ENCODE measurements around the gene MRPL4.
A peak's percentile ranks its signal among the peaks of the same experiment; 100 is the strongest.
"Not testable (repeated sequence)": the region's sequence is repeated elsewhere in the genome, so short reads cannot be mapped to it uniquely, and the experiment has no call there.

The MRPL4 gene

DNA sequence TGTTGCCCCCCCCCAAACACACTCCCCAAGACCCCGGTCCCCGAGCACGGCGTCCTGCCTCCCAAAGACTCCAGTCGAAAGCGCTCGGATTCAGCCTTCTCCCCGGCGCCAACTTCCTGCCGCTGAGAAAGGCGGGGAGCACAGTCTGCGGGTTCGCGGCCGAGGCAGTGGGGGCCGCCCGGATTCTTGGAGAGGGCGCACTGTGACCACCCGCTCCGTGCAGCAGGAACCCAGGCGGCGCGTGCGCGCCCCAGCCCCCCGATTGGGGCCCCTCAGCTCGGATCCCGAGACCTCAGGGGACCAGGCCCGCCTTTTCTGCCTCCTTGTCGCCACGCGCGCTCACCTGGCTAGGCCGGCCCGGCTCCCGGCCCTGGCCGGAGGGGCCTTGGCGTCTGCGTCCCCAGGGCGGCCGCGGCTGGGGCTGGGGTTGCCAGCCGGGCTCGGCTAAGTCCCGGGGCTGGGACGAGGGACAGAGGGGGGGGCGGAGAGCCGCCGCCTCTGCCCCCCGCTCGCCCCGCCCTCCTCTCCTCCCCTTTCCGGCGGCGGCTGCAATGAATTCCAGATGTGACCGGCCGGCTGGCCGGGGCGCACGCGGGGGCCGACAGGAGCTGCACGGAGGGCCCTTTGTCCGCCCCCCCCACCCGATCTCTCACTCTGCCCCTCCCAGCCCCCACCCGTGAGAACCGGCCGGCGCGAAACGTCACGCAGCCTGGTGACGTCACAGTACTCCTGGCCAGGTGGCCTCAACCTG, 21.0 kb upstream of the MRPL4 start, which contains the start of gene S1PR2:
Gene S1PR2, minus strand, starts transcription at position 471 of the 751 bp plus-strand sequence. CDS start 6,426 bp downstream, outside the sequence.
- Histone ChIP-seq H3K27me3 (ENCODE audit: low read depth, low read length) (no peaks in the 10 kb centered on the region), H3K4me3 (ENCODE audit: low read depth in 1 of 2, low read length in 2 of 2) (peak within 1 kb of the TSS; percentile 65 to 88), H3K27ac (ENCODE audit: low read length) (peak within 1 kb of the TSS; percentile 16), H3K4me1 (ENCODE audit: control insufficient read depth in 1 of 2, insufficient read depth in 2 of 2, low read length in 2 of 2) (peaks cover 7 to 28% of the 10 kb centered on the region in 2 donors), H3K9me3 (ENCODE audit: control insufficient read depth in 1 of 2, low read length in 2 of 2) (no peaks in the 10 kb centered on the region), H3K36me3 (ENCODE audit: control insufficient read depth in 1 of 2, insufficient read depth in 2 of 2, low read length in 2 of 2) (no peaks in the 10 kb centered on the region)

DNA sequence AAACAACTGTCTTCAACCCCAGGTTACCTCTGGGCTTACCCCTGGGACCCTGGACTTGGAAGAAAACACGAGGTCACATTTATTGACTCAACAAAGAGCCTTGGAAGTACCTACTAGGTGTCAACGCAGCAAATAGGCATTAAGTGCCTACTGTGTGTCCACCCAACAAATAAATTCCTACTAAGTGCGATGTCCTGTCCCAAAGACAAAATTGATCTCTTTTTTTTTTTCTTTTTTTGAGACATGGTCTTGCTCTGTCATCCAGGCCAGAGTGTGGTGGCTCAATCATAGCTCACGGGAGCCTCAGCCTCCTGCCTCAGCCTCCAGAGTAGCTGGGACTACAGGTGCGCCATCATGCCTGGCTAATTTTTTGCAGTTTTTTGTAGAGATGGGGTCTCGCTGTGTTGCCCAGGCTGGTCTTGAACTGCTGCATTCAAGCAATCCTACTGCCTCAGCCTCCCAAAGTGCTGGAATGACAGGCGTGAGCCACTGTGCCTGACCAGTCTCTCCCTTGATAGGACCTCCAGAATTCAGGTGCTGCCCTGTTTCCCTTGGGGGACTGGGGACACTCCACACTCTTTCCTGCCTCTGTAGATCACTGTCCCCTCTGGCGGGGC, 20.3 kb upstream of the MRPL4 start:
- H3K4me3 ChIP-seq (ENCODE audit: low read depth in 1 of 2, low read length in 2 of 2): peak overlapping the region in 1 of 2 donors; percentile 88
- H3K27ac ChIP-seq (ENCODE audit: low read length): no peak overlapping the region

DNA sequence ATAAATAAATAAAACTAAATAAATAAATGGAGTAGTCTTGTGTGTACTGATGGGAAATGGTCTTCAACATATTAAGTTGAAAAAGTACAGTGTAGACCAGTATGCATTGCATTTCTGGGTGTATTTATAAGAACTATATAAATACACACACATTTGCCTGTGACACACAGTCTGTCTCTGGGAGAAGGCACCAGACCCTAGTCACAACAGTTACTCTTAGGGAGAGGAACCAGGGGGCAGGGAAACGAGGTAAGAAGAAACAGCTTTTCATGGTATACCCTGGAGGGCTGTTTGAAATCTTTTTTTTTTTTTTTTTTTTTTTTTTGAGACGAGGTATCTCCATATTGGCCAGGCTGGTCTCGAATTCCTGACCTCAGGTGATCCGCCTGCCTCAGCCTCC, 18.1 kb upstream of the MRPL4 start:
- Histone ChIP-seq H3K4me1 (ENCODE audit: control insufficient read depth in 1 of 2, insufficient read depth in 2 of 2, low read length in 2 of 2) (peaks cover 3 to 11% of the 10 kb centered on the region in 2 donors), H3K9me3 (ENCODE audit: control insufficient read depth in 1 of 2, low read length in 2 of 2) (no peaks in the 10 kb centered on the region), H3K27me3 (ENCODE audit: low read depth, low read length) (no peaks in the 10 kb centered on the region), H3K36me3 (ENCODE audit: control insufficient read depth in 1 of 2, insufficient read depth in 2 of 2, low read length in 2 of 2) (no peaks in the 10 kb centered on the region), H3K27ac (ENCODE audit: low read length) (no peak overlapping the region), H3K4me3 (ENCODE audit: low read depth in 1 of 2, low read length in 2 of 2) (no peak overlapping the region)

More for the DNA sequence above, 20.3 kb upstream of the MRPL4 start:
- peaks cover 7 to 25% of the 10 kb centered on the region in 2 donors for H3K4me1 ChIP-seq (ENCODE audit: control insufficient read depth in 1 of 2, insufficient read depth in 2 of 2, low read length in 2 of 2)
- no peaks in the 10 kb centered on the region for H3K27me3 ChIP-seq (ENCODE audit: low read depth, low read length)
- H3K9me3 ChIP-seq (ENCODE audit: control insufficient read depth in 1 of 2, low read length in 2 of 2): no peaks in the 10 kb centered on the region
- no peaks in the 10 kb centered on the region for H3K36me3 ChIP-seq (ENCODE audit: control insufficient read depth in 1 of 2, insufficient read depth in 2 of 2, low read length in 2 of 2)

DNA sequence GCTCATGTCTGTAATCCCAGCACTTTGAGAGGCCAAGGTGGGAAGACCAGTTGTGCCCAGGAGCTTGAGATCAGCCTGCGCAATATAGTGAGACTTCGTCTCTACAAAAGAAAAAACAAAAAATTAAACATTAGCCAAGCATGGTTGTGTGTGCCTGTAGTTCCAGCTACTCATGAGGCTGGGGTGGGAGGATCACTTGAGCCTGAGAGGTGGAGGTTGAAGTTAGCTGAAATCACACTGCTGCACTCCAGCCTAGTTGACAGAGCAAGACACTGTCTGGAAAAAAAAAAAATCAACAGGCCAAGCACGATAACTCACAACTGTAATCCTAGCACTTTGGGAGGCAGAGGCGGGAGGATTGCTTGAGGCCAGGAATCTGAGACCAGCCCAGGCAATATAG, 17.0 kb upstream of the MRPL4 start:
- Histone ChIP-seq H3K27me3 (ENCODE audit: low read depth, low read length) (no peaks in the 10 kb centered on the region), H3K36me3 (ENCODE audit: control insufficient read depth in 1 of 2, insufficient read depth in 2 of 2, low read length in 2 of 2) (no peaks in the 10 kb centered on the region), H3K4me3 (ENCODE audit: low read depth in 1 of 2, low read length in 2 of 2) (no peak overlapping the region), H3K27ac (ENCODE audit: low read length) (no peak overlapping the region), H3K4me1 (ENCODE audit: control insufficient read depth in 1 of 2, insufficient read depth in 2 of 2, low read length in 2 of 2) (peaks cover 3 to 5% of the 10 kb centered on the region in 2 donors), H3K9me3 (ENCODE audit: control insufficient read depth in 1 of 2, low read length in 2 of 2) (no peaks in the 10 kb centered on the region)

DNA sequence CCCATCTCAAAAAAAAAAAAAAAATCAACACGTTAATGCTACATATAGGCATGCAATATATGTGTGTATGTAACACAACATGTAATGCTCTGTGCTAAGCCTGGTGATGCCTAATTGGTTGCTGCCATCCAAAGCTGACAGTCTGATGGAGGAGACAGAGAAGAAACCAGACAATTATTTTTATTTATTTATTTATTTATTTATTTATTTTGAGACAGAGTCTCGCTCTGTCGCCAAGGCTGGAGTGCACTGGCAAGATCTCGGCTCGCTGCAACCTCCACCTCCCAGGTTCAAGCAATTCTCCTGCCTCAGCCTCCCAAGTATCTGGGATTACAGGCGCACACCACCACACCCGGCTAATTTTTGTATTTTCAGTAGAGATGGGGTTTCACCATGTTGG, 16.6 kb upstream of the MRPL4 start:
- not testable (repeated sequence) for H3K27me3 ChIP-seq (ENCODE audit: low read depth, low read length); H3K36me3 ChIP-seq (ENCODE audit: control insufficient read depth in 1 of 2, insufficient read depth in 2 of 2, low read length in 2 of 2); H3K4me3 ChIP-seq (ENCODE audit: low read depth in 1 of 2, low read length in 2 of 2); H3K9me3 ChIP-seq (ENCODE audit: control insufficient read depth in 1 of 2, low read length in 2 of 2); H3K27ac ChIP-seq (ENCODE audit: low read length); H3K4me1 ChIP-seq (ENCODE audit: control insufficient read depth in 1 of 2, insufficient read depth in 2 of 2, low read length in 2 of 2)

DNA sequence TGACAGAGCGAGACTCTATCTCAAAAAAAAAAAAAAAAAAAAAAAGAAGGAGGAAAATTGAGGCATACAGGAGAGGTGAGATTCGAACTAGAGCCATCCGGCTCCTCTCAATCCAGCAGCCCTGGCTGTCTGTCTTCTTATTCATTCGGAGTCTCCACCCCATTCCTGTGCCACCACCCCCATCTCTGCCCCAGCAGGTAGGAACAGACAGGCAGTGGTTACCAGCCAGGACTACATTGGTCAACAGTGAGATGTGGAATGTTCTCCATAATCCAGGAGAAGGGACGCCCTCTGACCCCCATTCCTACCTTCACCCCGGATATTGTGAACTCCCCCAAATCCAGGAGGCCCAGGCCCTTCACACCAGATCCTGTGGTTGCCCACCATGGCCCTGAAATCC, 14.3 kb upstream of the MRPL4 start:
- H3K36me3 ChIP-seq (ENCODE audit: control insufficient read depth in 1 of 2, insufficient read depth in 2 of 2, low read length in 2 of 2): no peaks in the 10 kb centered on the region

DNA sequence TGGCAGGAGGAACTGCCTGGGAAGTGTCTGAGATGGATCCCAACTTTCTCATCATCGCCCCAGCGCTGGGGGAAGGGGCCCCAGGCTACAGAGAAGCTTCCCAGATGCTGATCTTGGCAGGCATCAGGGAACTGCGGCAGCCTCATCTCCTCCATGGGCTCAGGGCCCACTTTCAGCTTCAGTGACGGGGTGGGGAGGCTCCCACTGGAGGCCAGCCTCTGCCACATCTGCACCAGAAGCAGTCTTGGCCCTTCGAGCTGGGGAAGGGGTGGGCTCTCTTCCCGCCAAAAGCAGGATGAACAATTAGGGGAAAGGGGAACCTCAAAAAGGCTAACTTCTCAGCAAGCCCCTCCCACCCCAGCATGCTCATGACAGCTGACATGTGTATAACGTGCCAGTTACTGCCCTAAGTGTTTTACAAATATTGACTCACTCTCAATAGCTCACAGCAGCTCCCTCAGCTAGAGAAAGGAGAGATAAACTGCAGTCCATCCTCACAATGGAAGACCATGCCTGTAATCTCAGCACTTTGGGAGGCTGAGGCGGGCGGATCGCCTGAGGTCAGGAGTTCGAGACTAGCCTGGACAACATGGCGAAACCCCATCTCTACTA, 13.7 kb upstream of the MRPL4 start:
- Histone ChIP-seq H3K9me3 (ENCODE audit: control insufficient read depth in 1 of 2, low read length in 2 of 2) (no peaks in the 10 kb centered on the region), H3K36me3 (ENCODE audit: control insufficient read depth in 1 of 2, insufficient read depth in 2 of 2, low read length in 2 of 2) (no peaks in the 10 kb centered on the region), H3K4me1 (ENCODE audit: control insufficient read depth in 1 of 2, insufficient read depth in 2 of 2, low read length in 2 of 2) (peaks cover 0 to 3% of the 10 kb centered on the region in 2 donors), H3K27ac (ENCODE audit: low read length) (no peak overlapping the region), H3K27me3 (ENCODE audit: low read depth, low read length) (no peaks in the 10 kb centered on the region), H3K4me3 (ENCODE audit: low read depth in 1 of 2, low read length in 2 of 2) (no peak overlapping the region)

More for the DNA sequence above, 14.3 kb upstream of the MRPL4 start:
- H3K9me3 ChIP-seq (ENCODE audit: control insufficient read depth in 1 of 2, low read length in 2 of 2): no peaks in the 10 kb centered on the region
- H3K27ac ChIP-seq (ENCODE audit: low read length): no peak overlapping the region
- H3K27me3 ChIP-seq (ENCODE audit: low read depth, low read length): no peaks in the 10 kb centered on the region
- peaks cover 0 to 3% of the 10 kb centered on the region in 2 donors for H3K4me1 ChIP-seq (ENCODE audit: control insufficient read depth in 1 of 2, insufficient read depth in 2 of 2, low read length in 2 of 2)
- no peak overlapping the region for H3K4me3 ChIP-seq (ENCODE audit: low read depth in 1 of 2, low read length in 2 of 2)

DNA sequence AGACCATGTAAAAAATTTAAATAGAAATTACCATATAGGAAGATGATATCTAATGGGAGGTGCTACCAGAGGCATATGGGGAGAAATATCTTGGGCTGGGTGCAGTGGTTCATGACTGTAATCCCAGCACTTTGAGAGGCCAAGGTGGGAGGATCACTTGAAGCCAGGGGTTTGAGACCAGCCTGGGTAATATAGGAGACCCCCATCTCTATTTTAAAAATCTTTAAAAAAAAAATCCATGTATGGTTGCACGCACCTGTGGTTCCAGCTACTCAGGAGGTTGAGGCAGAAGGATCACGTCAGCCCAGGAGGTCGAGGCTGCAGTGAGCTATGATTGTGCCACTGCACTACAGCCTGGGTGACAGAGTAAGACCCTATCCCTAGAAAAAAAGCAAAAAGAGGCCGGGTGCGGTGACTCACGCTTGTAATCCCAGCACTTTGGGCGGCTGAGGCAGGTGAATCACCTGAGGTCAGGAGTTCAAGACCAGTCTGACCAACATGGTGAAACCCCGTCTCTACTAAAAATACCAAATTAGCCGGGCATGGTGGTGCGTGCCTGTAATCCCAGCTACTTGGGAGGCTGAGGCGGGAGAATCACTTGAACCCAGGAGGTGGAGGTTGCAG, 10.1 kb upstream of the MRPL4 start:
- H3K36me3 ChIP-seq (ENCODE audit: control insufficient read depth in 1 of 2, insufficient read depth in 2 of 2, low read length in 2 of 2); H3K27me3 ChIP-seq (ENCODE audit: low read depth, low read length); H3K4me1 ChIP-seq (ENCODE audit: control insufficient read depth in 1 of 2, insufficient read depth in 2 of 2, low read length in 2 of 2); H3K4me3 ChIP-seq (ENCODE audit: low read depth in 1 of 2, low read length in 2 of 2); H3K27ac ChIP-seq (ENCODE audit: low read length); H3K9me3 ChIP-seq (ENCODE audit: control insufficient read depth in 1 of 2, low read length in 2 of 2): not testable (repeated sequence)

DNA sequence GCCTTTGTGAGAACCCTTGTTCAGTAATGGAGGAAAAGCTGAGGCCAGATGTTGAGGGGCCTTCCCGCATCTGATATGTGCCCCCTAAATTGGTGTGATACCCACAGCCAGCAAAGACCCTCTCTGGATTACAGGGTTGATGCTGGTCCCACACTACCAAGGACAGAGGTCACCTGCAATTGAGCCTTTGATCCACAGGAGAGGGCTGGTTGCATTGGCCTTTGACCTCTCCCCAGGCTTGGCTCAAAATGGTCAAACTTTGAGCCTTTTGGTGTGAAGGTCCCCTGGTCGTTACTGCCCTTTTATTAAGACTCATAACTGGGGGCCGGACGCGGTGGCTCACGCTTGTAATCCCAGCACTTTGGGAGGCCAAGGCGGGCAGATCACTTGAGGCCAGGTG, 8.4 kb upstream of the MRPL4 start:
- Histone ChIP-seq H3K4me3 (ENCODE audit: low read depth in 1 of 2, low read length in 2 of 2) (no peak overlapping the region), H3K27me3 (ENCODE audit: low read depth, low read length) (no peaks in the 10 kb centered on the region)

DNA sequence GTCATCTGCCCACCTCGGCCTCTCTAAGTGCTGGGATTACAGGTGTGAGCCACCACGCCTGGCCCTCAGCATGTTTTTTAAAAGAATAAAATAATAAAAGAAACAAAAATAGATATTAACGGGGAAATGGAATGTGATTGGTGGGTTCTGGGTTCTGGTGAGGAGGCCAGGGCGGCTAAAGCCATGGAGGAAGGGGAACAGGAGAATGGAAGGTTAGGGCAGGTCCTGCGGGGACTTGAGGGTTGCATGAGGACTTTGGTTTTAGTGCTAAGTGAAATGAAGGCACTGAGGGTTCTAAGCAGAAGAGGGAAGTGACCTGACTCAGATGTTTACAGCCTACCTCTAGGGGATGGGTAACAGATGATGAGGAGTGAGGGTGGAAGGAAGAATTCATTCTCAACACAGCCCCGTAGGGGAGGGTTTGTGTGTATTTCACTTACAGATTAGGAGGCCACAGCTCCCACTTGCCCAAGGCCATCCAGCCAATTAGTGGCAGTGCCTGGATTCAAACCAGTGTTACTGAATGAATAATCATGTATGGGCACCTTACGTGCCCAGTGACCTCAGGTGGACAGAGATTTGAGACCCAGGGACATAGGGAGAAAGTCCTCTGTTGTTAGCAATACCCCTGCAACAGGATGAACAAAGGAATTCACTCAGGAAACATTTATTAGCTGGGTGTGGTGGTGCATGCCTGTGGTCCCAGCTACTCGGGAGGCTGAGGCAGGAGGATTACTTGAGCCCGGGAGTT, 6.7 kb upstream of the MRPL4 start:
- H3K27ac ChIP-seq (ENCODE audit: low read length): no peak overlapping the region
- H3K9me3 ChIP-seq (ENCODE audit: control insufficient read depth in 1 of 2, low read length in 2 of 2): no peaks in the 10 kb centered on the region
- H3K4me1 ChIP-seq (ENCODE audit: control insufficient read depth in 1 of 2, insufficient read depth in 2 of 2, low read length in 2 of 2): no peaks in the 10 kb centered on the region
- H3K36me3 ChIP-seq (ENCODE audit: control insufficient read depth in 1 of 2, insufficient read depth in 2 of 2, low read length in 2 of 2): no peaks in the 10 kb centered on the region
- H3K4me3 ChIP-seq (ENCODE audit: low read depth in 1 of 2, low read length in 2 of 2): no peak overlapping the region
- H3K27me3 ChIP-seq (ENCODE audit: low read depth, low read length): no peaks in the 10 kb centered on the region

More for the DNA sequence above, 8.4 kb upstream of the MRPL4 start:
- H3K36me3 ChIP-seq (ENCODE audit: control insufficient read depth in 1 of 2, insufficient read depth in 2 of 2, low read length in 2 of 2): no peaks in the 10 kb centered on the region
- H3K9me3 ChIP-seq (ENCODE audit: control insufficient read depth in 1 of 2, low read length in 2 of 2): no peaks in the 10 kb centered on the region
- H3K27ac ChIP-seq (ENCODE audit: low read length): no peak overlapping the region
- H3K4me1 ChIP-seq (ENCODE audit: control insufficient read depth in 1 of 2, insufficient read depth in 2 of 2, low read length in 2 of 2): no peaks in the 10 kb centered on the region

DNA sequence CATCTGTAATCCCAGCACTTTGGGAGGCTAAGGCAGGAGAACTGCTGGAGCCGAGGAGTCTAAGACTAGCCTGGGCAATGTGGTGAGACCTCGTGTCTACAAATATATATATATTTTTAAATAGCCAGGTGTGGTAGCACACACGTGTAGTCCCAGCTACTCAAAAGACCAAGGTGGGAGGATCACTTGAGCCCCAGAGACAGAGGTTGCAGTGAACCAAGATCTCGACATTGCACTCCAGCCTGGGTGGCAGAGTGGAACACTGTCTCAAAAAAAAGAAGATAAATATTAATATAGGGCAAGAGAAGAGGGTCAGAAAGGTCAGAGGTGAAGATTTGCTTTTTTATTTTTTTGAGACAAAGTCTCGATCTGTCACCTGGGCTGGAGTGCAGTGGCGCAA, 5.5 kb upstream of the MRPL4 start:
- H3K4me3 ChIP-seq (ENCODE audit: low read depth in 1 of 2, low read length in 2 of 2): no peak overlapping the region
- H3K27ac ChIP-seq (ENCODE audit: low read length): no peak overlapping the region
- H3K4me1 ChIP-seq (ENCODE audit: control insufficient read depth in 1 of 2, insufficient read depth in 2 of 2, low read length in 2 of 2): peaks cover 0 to 5% of the 10 kb centered on the region in 2 donors
- H3K27me3 ChIP-seq (ENCODE audit: low read depth, low read length): no peaks in the 10 kb centered on the region
- H3K9me3 ChIP-seq (ENCODE audit: control insufficient read depth in 1 of 2, low read length in 2 of 2): no peaks in the 10 kb centered on the region
- H3K36me3 ChIP-seq (ENCODE audit: control insufficient read depth in 1 of 2, insufficient read depth in 2 of 2, low read length in 2 of 2): no peaks in the 10 kb centered on the region

Measured in muscle layer of duodenum (tissue), 2 donors.